ENCODE measurements around the gene FXYD3. TPM values are rescaled to one million over a fixed set of nuclear protein-coding genes. Genes with fewer than 3 reads are reported as not detected.
"Not testable (repeated sequence)": the region's sequence is repeated elsewhere in the genome, so short reads cannot be mapped to it uniquely, and the experiment has no call there.

FXYD3 gene
- total RNA-seq, 1 donor from 2014 or later: not detected

GRCh38 chr19:35100588-35101533, 14.8 kb upstream of the FXYD3 start:
- no peak overlapping the region for H3K4me3 Mint-ChIP-seq

GRCh38 chr19:35101949-35102348, 13.7 kb upstream of the FXYD3 start:
- H3K27me3 Mint-ChIP-seq; H3K9me3 Mint-ChIP-seq; intact Hi-C loops (cut with micrococcal nuclease); H3K27ac Mint-ChIP-seq; H3K36me3 Mint-ChIP-seq (ENCODE audit: low read depth); POLR2A ChIA-PET; H3K4me3 Mint-ChIP-seq; DNase-seq; ATAC-seq (ENCODE audit: low read depth); H3K4me1 Mint-ChIP-seq; CTCF ChIA-PET: not testable (repeated sequence)

More at GRCh38 chr19:35100588-35101533, 14.8 kb upstream of the FXYD3 start:
- ATAC-seq (ENCODE audit: low read depth) (no peak), DNase-seq (no peak)
- Mint-ChIP-seq H3K4me1 (no peaks in the 10 kb centered on the region), H3K27ac (no peak overlapping the region), H3K36me3 (ENCODE audit: low read depth) (no peaks in the 10 kb centered on the region), H3K9me3 (no peaks in the 10 kb centered on the region), H3K27me3 (no peaks in the 10 kb centered on the region)
- ChIA-PET CTCF (interaction anchor here (0.9 kb wide), 1 partner anchor 34 kb away, joined by 4 read pairs; no protein-coding TSS in a partner anchor), POLR2A (no interaction called here)
- TF ChIP-seq CTCF (IDR thresholded peaks at IDR 0.05): no peak
- intact Hi-C loops (cut with micrococcal nuclease): no loop called here

- POLR2A ChIA-PET; H3K9me3 Mint-ChIP-seq; DNase-seq; H3K4me3 Mint-ChIP-seq; ATAC-seq (ENCODE audit: low read depth); H3K36me3 Mint-ChIP-seq (ENCODE audit: low read depth); intact Hi-C loops (cut with micrococcal nuclease); H3K27me3 Mint-ChIP-seq; H3K4me1 Mint-ChIP-seq; H3K27ac Mint-ChIP-seq; CTCF ChIA-PET: not testable (repeated sequence)
These were observed 12.0 kb upstream of the FXYD3 start for GRCh38 chr19:35103614-35104013.

GRCh38 chr19:35104361-35104760, 11.3 kb upstream of the FXYD3 start:
- no peaks in the 10 kb centered on the region for H3K4me1 Mint-ChIP-seq
- no peak for ATAC-seq (ENCODE audit: low read depth)
- no peaks in the 10 kb centered on the region for H3K9me3 Mint-ChIP-seq
- H3K4me3 Mint-ChIP-seq: no peak overlapping the region
- no peak overlapping the region for H3K27ac Mint-ChIP-seq
- intact Hi-C loops (cut with micrococcal nuclease): no loop called here
- H3K36me3 Mint-ChIP-seq (ENCODE audit: low read depth): no peaks in the 10 kb centered on the region
- ChIA-PET CTCF (no interaction called here), POLR2A (no interaction called here)
- H3K27me3 Mint-ChIP-seq: peaks cover 5% of the 10 kb centered on the region
- DNase-seq: no peak
- no peak for TF ChIP-seq CTCF (IDR thresholded peaks at IDR 0.05)

- CTCF ChIA-PET: no interaction called here
- intact Hi-C loops (cut with micrococcal nuclease): no loop called here
- Mint-ChIP-seq H3K4me3 (no peak overlapping the region), H3K27me3 (peaks cover 10% of the 10 kb centered on the region), H3K36me3 (ENCODE audit: low read depth) (no peaks in the 10 kb centered on the region), H3K9me3 (no peaks in the 10 kb centered on the region), H3K4me1 (no peaks in the 10 kb centered on the region), H3K27ac (no peak overlapping the region)
- DNase-seq (no peak), ATAC-seq (ENCODE audit: low read depth) (no peak)
- TF ChIP-seq CTCF (IDR thresholded peaks at IDR 0.05): no peak
- POLR2A ChIA-PET: no interaction called here
These were observed 10.6 kb upstream of the FXYD3 start for GRCh38 chr19:35105047-35105410.

- Mint-ChIP-seq H3K27me3 (peaks cover 10% of the 10 kb centered on the region), H3K4me3 (no peak overlapping the region), H3K36me3 (ENCODE audit: low read depth) (no peaks in the 10 kb centered on the region), H3K9me3 (no peaks in the 10 kb centered on the region), H3K4me1 (no peaks in the 10 kb centered on the region), H3K27ac (no peak overlapping the region)
- intact Hi-C loops (cut with micrococcal nuclease): no loop called here
- TF ChIP-seq CTCF (IDR thresholded peaks at IDR 0.05): no peak
- POLR2A ChIA-PET: no interaction called here
- CTCF ChIA-PET: no interaction called here
- DNase-seq (no peak), ATAC-seq (ENCODE audit: low read depth) (no peak)
These were observed 10.0 kb upstream of the FXYD3 start for GRCh38 chr19:35105411-35106290.
